Panc1 (cell line): Measurements from ENCODE around the gene C10orf143.

Experiments
- CTCF ChIP-seq: fragments of 450-650 bp; IDR thresholded peaks from 2 replicates; pipeline ENCODE4 v1.5.1; 2017; ENCODE audit warnings: mild to moderate bottlenecking
- POLR2AphosphoS5 ChIP-seq: IDR thresholded peaks from 2 replicates; pipeline ENCODE4 v1.6.1; 2012; ENCODE audit warnings: mild to moderate bottlenecking, low read depth, low read length, moderate library complexity
- REST ChIP-seq, 2 experiments: IDR thresholded peaks; 2 replicates each; pipeline ENCODE4 v1.6.1; 2011 to 2012; ENCODE audit warnings: low read depth in 2 of 2, control low read depth in 1 of 2, low read length in 1 of 2, mild to moderate bottlenecking in 1 of 2, moderate library complexity in 1 of 2; ENCODE audit not compliant: insufficient read depth in 1 of 2
- SIN3A ChIP-seq: IDR thresholded peaks from 2 replicates; pipeline ENCODE4 v1.6.1; 2012; ENCODE audit warnings: low read depth, mild to moderate bottlenecking, low read length, moderate library complexity, borderline replicate concordance; ENCODE audit not compliant: insufficient read depth
- TCF7L2 ChIP-seq: IDR thresholded peaks from 2 replicates; pipeline ENCODE4 v1.6.1; 2011; ENCODE audit warnings: mild to moderate bottlenecking, low read depth, low read length, inconsistent platforms

GRCh38 chr10:130022511-130023299 lies 87.9 kb downstream of the C10orf143 start:
- no peak for TF ChIP-seq CTCF
- no peak for TF ChIP-seq POLR2AphosphoS5
- no peak for TF ChIP-seq SIN3A
- TF ChIP-seq REST (IDR thresholded peaks at IDR 0.05; ENCODE audit: insufficient read depth in 1 of 2, low read depth in 2 of 2, low read length in 1 of 2), result no peak
- TF ChIP-seq TCF7L2, result no peak
